RWPE2 (cell line): ENCODE data around the gene PRMT9.

ENCODE experiments used
- ATAC-seq: fragments of 200-7000 bp; cut with Tn5 transposase; 3 replicates; pipeline ENCODE4 v1.9.1; 2021; ENCODE audit warnings: low read depth
- DNase-seq: peaks from one replicate; pipeline ENCODE4 v3.0.0-alpha.2; 2020; ENCODE audit warnings: low spot score
- H3K27ac ChIP-seq: fragments of 450-650 bp; 2 replicates; pipeline ENCODE4 v1.5.1; 2017; ENCODE audit warnings: mild to moderate bottlenecking; ENCODE audit not compliant: poor library complexity, severe bottlenecking
- H3K27me3 ChIP-seq: fragments of 250-450 bp; sonication (Bioruptor Pico); 2 replicates; pipeline ENCODE4 v1.5.1; 2021; ENCODE audit warnings: mild to moderate bottlenecking, moderate library complexity; ENCODE audit not compliant: insufficient read depth, poor library complexity, severe bottlenecking
- H3K36me3 ChIP-seq: fragments of 250-450 bp; sonication (Bioruptor Pico); 2 replicates; pipeline ENCODE4 v1.5.1; 2020; ENCODE audit warnings: low read depth, mild to moderate bottlenecking, moderate library complexity
- H3K4me1 ChIP-seq: fragments of 250-450 bp; sonication (Bioruptor Pico); 2 replicates; pipeline ENCODE4 v1.5.1; 2021; ENCODE audit warnings: mild to moderate bottlenecking, moderate library complexity; ENCODE audit not compliant: insufficient read depth, poor library complexity, severe bottlenecking
- H3K4me3 ChIP-seq: fragments of 250-450 bp; sonication (Bioruptor Pico); 2 replicates; pipeline ENCODE4 v1.5.1; 2021; ENCODE audit warnings: mild to moderate bottlenecking, moderate library complexity; ENCODE audit not compliant: severe bottlenecking
- H3K9me3 ChIP-seq: fragments of 250-450 bp; sonication (Bioruptor Pico); 2 replicates; pipeline ENCODE4 v1.5.1; 2021; ENCODE audit warnings: mild to moderate bottlenecking, moderate library complexity; ENCODE audit not compliant: severe bottlenecking
- CTCF ChIP-seq: fragments of 450-650 bp; IDR thresholded peaks from one replicate; pipeline ENCODE4 v1.5.1; 2017; ENCODE audit warnings: mild to moderate bottlenecking, moderate library complexity; ENCODE audit not compliant: poor library complexity, severe bottlenecking

The PRMT9 gene

GRCh38 chr4:147628415-147628814, 55.5 kb downstream of the PRMT9 start:
- Histone ChIP-seq H3K27ac (no peak overlapping the region), H3K9me3 (no peaks in the 10 kb centered on the region), H3K27me3 (no peaks in the 10 kb centered on the region), H3K4me1 (no peaks in the 10 kb centered on the region), H3K4me3 (no peak overlapping the region), H3K36me3 (peaks cover 82% of the 10 kb centered on the region)
- TF ChIP-seq CTCF: no peak
- no peak for ATAC-seq
- no peak for DNase-seq

GRCh38 chr4:147626903-147627302, 57.1 kb downstream of the PRMT9 start:
- no peak for ATAC-seq

GRCh38 chr4:147625733-147626132, 58.2 kb downstream of the PRMT9 start:
- DNase-seq (no peak), ATAC-seq (no peak)
- TF ChIP-seq CTCF: no peak
- no peaks in the 10 kb centered on the region for H3K9me3 ChIP-seq
- no peak overlapping the region for H3K4me3 ChIP-seq
- no peak overlapping the region for H3K27ac ChIP-seq
- no peaks in the 10 kb centered on the region for H3K27me3 ChIP-seq
- H3K4me1 ChIP-seq: no peaks in the 10 kb centered on the region
- peaks cover 71% of the 10 kb centered on the region for H3K36me3 ChIP-seq

More at GRCh38 chr4:147626903-147627302, 57.1 kb downstream of the PRMT9 start:
- H3K27me3 ChIP-seq: no peaks in the 10 kb centered on the region
- H3K36me3 ChIP-seq: peaks cover 79% of the 10 kb centered on the region
- no peaks in the 10 kb centered on the region for H3K9me3 ChIP-seq
- H3K4me1 ChIP-seq: no peaks in the 10 kb centered on the region
- no peak overlapping the region for H3K27ac ChIP-seq
- TF ChIP-seq CTCF: no peak
- DNase-seq: no peak
- H3K4me3 ChIP-seq: no peak overlapping the region

- Histone ChIP-seq H3K9me3 (no peaks in the 10 kb centered on the region), H3K4me3 (no peak overlapping the region), H3K27me3 (no peaks in the 10 kb centered on the region), H3K27ac (no peak overlapping the region), H3K4me1 (peaks cover 7% of the 10 kb centered on the region), H3K36me3 (peaks cover 45% of the 10 kb centered on the region)
- no peak for TF ChIP-seq CTCF
- ATAC-seq: no peak
- no peak for DNase-seq
These were observed 63.6 kb downstream of the PRMT9 start for GRCh38 chr4:147620315-147620714.

GRCh38 chr4:147617841-147618691, 65.9 kb downstream of the PRMT9 start:
- Histone ChIP-seq H3K4me1 (peaks cover 7% of the 10 kb centered on the region), H3K27me3 (no peaks in the 10 kb centered on the region), H3K36me3 (peaks cover 26% of the 10 kb centered on the region), H3K9me3 (no peaks in the 10 kb centered on the region), H3K4me3 (peak overlapping the region; percentile 61), H3K27ac (peak overlapping the region; percentile 42)
- ATAC-seq: peak; percentile 9
- TF ChIP-seq CTCF: no peak
- no peak for DNase-seq
